K562 (cell line): ENCODE data around the gene FAM83D. TPM values are rescaled to one million over a fixed set of nuclear protein-coding genes. Genes with fewer than 3 reads are reported as not detected.
A peak's percentile ranks its signal among the peaks of the same experiment; 100 is the strongest.

Experiments used
- DIDO1 ChIP-seq: fragments of 450-650 bp; IDR thresholded peaks from 2 replicates; pipeline ENCODE4 v1.6.1; 2016; ENCODE audit warnings: low read depth, missing biosample characterization, missing genetic modification characterization
- STAT5A ChIP-seq: IDR thresholded peaks from 2 replicates; pipeline ENCODE4 v1.6.1; 2012; ENCODE audit warnings: low read length, inconsistent platforms, borderline replicate concordance
- STAT5B ChIP-seq: fragments of 250-450 bp; sonication (Bioruptor Pico); IDR thresholded peaks from 2 replicates; pipeline ENCODE4 v1.8.0; 2021; ENCODE audit warnings: mild to moderate bottlenecking, inconsistent platforms
- WHSC1 ChIP-seq: IDR thresholded peaks from one replicate; pipeline ENCODE4 v1.6.1; 2012; ENCODE audit warnings: low read length, control low read depth, inconsistent platforms
- ZBTB40 ChIP-seq, 2 experiments: fragments of 450-650 bp in 1 of 2; sonication (generic) in 1 of 2; formaldehyde crosslinking in 1 of 2; IDR thresholded peaks; 2 replicates each; pipeline versions ENCODE4 v1.7.1 to v1.9.0; 2016 to 2022; ENCODE audit warnings: inconsistent platforms in 1 of 2, mild to moderate bottlenecking in 1 of 2, missing genetic modification reagents in 1 of 2
- ZNF146 ChIP-seq: IDR thresholded peaks from one replicate; pipeline ENCODE4 v1.6.1; 2018; ENCODE audit warnings: missing compliant biosample characterization; ENCODE audit not compliant: unreplicated experiment
- ZNF717 ChIP-seq: fragments of 250-450 bp; sonication (Bioruptor Pico); IDR thresholded peaks from 2 replicates; pipeline ENCODE4 v1.5.0; 2021
- polyA plus RNA-seq, 8 experiments: library from polyadenylated mRNA; depleted of rRNA in 4 of 8; stranded (reverse) in 5 of 8; unstranded in 3 of 8; fragments of >200 nt; fragmentation: Nextera tagmentation in 2 of 8; fragmentation: Illumina TruSeq in 1 of 8; extraction: Ambion mirVana in 2 of 8; extraction: Trizol in 1 of 8; gene quantifications; 2 replicates each; pipeline versions ENCODE4 v1.2.1 to v1.2.3, GENCODE V29; 2011 to 2014; ENCODE audit warnings: inconsistent platforms in 1 of 8, missing spikeins in 1 of 8
- total RNA-seq, 7 experiments: library from RNA; depleted of rRNA in 6 of 7; stranded (reverse); fragments of >200 nt in 6 of 7; fragmentation: Illumina TruSeq in 2 of 7; extraction: Trizol in 2 of 7; gene quantifications; 2 replicates each; pipeline versions ENCODE4 v1.2.1 to v1.2.3, GENCODE V29; 2011 to 2021; ENCODE audit warnings: low replicate concordance in 1 of 7
- TF ChIP-seq, protein P1 (sequence below): sonication (generic); formaldehyde crosslinking; IDR thresholded peaks from 2 replicates; pipeline ENCODE4 v1.8.0; 2022; ENCODE audit warnings: mild to moderate bottlenecking, missing genetic modification reagents

Gene FAM83D
- total and polyA plus RNA-seq, 9 of the 15 experiments (the other 6 are each of a cell fraction or from before 2014, with no cell fraction given), result 8.2 to 66.1 (median 43.5) TPM

DNA sequence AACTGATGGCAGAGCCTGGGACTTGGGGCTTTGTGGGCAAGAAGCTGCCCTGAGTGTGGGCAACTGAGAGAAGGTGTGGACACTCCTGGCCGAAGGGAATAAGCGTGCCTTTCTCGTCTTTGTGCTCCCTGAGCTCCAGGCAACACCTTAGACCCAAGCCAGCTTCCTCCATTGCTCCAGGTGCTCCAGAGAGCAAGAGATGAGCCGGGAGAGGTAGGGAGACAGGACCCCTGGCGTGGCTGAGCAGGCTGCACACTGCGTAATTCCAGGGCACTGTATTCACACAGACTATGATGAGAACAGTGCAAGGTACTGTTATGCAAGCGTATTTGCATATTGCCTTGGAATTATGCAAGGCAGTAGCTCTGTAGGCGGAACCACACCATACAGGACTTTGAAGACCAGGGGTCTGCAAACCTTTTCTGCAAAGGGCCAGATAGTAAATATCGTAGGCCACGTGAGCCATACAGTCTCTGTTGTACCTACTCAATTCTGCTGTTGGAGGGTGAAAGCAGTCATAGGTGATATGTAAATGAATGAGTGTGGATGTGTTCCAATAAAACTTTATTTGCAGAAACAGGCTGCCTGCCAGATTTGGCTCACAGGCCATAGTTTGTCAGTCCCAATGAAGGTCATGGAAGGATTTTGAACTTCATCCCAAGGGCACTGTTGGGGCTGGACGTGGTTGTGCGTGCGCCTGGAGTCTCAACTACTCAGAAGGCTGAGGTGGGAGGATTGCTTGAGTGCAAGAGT lies 42.1 kb upstream of the FAM83D start (continued):
- TF ChIP-seq ZBTB40 (IDR thresholded peaks at IDR 0.05) (peak; percentile 93), ZBTB40 (CRISPR knock-in tag; IDR thresholded peaks at IDR 0.05) (peak; percentile 90), ZNF717 (CRISPR knock-in tag) (no peak), STAT5A (no peak), STAT5B (CRISPR knock-in tag) (no peak), WHSC1 (no peak), DIDO1 (no peak), ZNF146 (CRISPR knock-in tag) (no peak)
- TF ChIP-seq, protein P1, sequence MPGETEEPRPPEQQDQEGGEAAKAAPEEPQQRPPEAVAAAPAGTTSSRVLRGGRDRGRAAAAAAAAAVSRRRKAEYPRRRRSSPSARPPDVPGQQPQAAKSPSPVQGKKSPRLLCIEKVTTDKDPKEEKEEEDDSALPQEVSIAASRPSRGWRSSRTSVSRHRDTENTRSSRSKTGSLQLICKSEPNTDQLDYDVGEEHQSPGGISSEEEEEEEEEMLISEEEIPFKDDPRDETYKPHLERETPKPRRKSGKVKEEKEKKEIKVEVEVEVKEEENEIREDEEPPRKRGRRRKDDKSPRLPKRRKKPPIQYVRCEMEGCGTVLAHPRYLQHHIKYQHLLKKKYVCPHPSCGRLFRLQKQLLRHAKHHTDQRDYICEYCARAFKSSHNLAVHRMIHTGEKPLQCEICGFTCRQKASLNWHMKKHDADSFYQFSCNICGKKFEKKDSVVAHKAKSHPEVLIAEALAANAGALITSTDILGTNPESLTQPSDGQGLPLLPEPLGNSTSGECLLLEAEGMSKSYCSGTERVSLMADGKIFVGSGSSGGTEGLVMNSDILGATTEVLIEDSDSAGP (CRISPR knock-in tag), result no peak
